NCI-H1105 (cell line): ENCODE data around the gene CCR5.

ENCODE experiments used
- DNase-seq: peaks from one replicate; lab custom pipeline; 2025; lab: John Stamatoyannopoulos, UW

Gene CCR5

GRCh38 chr3:46408853-46409252, 38.1 kb downstream of the CCR5 start:
- no peak for DNase-seq

DNA sequence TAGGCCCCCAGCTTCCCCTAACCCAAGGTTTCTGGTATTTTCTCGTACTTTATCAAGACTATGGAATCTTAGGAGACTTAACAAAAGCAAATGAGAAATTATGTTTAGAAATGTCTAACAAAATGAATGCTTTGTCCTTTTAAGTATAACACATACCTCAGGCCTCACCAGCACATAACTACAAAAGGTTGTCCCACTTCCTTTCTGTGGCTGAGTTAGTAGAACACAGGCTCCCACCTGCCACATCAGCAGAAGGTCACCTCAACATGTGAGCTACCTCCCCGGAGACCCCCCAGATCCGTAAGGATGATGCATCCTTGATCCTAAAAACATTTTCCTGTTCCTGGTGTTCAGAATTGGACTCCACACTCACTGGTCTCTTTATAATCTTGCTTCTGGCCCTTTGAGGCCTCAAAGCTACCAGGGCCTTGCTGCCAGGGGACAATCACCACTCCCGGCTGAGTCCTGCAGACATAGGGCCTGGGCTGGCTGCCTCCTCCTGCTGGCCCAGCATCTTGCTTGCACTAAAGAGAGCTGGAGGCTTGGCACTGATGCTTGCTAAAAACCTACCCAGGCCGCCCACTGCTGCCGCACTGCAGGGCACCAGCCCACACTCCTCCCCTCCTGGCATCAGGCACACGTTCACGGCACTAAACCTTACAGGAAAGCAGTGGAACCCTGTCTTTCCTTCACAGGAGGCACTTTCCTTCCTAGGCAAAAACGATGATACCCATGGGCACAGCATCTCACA, 39.2 kb downstream of the CCR5 start:
- no peak for DNase-seq

- no peak for DNase-seq
Observed at GRCh38 chr3:46410669-46411068, 39.9 kb downstream of the CCR5 start.

DNA sequence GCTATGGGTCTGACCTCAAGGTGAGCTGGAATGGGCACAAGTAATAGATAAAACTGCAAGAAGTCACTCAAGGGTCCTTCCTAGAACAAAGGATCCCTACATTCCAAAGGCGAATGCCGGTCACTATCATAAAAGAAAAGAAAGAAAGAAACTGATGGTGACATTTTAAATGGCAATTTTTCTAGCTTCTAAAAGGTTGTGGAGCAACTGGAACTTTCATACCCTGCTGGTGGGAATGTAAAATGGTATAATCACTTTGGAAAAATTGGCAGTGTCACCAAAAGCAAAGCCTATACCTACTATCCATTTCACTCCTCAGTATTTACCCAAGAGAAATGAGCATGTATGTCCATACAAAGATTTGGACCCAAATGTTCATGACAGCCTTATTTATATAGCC, 40.5 kb downstream of the CCR5 start:
- DNase-seq: no peak

- no peak for DNase-seq
Observed at GRCh38 chr3:46412786-46413298, 42.1 kb downstream of the CCR5 start.

- no peak for DNase-seq
Observed at GRCh38 chr3:46413951-46414350, 43.2 kb downstream of the CCR5 start.

DNA sequence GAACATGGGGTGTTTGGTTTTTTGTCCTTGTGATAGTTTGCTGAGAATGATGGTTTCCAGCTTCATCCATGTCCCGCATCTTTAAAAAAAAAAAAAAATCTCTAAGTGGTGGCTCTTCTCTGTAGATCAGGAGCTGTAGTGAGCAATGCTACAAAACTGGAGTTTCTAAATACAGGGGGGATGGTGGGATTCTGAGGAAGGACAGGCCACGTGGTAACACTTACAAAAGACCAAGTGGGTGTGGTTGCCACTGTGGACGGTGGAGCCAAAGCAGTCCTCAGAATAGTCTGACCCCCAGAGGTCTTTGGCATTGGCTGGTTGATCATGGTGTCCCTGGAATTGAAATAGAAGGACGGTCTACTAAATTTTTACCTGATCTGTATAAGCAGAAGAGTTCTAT, 44.0 kb downstream of the CCR5 start:
- no peak for DNase-seq

DNA sequence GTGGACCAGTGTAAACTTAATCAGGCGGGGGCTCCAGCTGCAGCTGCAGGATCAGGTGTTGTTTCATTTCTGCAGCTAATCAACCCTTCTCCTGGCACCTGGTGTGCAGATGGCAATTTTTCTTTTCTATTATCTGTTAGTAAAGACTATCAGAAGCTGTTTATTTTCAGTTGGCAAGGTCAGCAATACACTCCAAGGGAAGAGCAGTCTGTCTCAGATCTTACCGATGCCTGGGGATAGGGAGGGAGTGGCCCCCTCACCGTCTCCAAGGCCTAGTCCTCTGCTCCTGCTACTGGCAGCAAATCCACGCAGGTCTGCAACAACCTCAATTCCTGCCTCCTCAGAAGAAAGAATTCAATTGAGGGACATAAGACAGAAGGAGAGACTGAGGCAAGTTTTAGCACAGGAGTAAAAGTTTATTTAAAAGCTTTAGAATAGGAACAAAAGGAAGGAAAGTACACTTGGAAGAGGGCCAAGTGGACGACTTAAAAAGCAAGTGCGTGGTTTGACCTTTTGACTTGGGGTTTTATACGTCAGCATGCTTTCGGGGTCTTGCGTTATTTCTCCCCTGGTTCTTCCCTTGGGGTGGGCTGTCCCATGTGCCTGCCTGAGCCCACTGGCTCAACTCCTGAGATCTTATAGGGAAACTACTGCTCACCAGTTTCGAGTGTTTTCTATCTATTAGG, 45.5 kb downstream of the CCR5 start:
- peak; percentile 74 for DNase-seq

- DNase-seq: no peak
Observed at GRCh38 chr3:46416811-46417510, 46.2 kb downstream of the CCR5 start.

DNA sequence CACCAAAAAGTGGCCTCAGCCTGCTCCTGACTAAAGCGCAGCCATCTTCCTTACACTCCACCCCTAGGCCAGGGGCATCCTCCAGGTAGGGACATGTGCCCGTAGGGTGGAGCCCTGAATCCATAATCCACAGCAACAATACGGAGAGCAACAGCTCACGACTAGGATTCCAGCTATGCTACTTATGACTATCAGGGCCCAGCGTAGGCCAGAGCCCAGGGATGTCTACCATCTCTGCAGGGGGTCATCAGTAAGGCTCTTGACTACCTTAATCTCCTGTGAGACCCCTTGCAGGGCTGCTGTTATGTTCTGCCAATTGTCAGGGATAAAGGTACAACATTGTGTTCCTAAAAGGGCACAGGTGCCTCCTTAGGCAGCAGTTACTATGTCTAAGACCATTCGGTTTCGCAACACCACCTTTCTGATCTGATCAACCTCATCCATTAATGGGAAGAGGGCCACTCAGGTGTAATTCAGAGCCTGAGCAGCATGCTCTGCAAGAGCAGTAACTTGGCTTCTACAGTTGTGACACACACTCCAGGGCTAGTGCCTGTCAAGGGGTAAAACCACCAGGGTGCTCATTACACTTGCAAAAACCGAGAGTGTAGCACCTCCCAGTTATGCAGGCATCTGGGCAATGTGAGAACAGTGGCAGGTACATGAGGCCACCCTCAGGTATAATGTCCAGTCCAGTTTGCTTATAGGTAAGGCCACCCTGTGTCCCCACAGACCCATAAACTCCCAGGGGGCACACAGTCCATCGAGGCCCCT, 47.3 kb downstream of the CCR5 start:
- DNase-seq: no peak

GRCh38 chr3:46419816-46420215, 49.1 kb downstream of the CCR5 start:
- no peak for DNase-seq

DNA sequence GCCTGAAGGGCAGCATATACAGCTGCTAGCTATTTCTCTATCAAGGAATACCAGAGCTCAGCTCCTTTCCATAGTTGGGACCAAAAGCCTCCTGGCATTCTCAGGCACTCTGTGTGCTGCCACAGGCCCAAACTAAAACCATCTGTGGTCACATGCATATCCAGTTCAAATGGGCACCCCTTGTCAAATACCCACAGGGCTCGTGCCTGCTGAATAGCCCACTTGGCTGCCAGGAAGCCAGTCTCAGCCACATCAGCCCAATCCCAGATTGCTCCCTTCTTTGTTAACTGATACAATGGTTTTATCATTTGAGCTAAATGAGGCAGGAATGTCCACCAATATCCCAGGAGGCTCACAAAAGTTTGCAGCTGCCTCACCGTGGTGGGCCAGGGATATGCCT, 50.2 kb downstream of the CCR5 start:
- no peak for DNase-seq

DNA sequence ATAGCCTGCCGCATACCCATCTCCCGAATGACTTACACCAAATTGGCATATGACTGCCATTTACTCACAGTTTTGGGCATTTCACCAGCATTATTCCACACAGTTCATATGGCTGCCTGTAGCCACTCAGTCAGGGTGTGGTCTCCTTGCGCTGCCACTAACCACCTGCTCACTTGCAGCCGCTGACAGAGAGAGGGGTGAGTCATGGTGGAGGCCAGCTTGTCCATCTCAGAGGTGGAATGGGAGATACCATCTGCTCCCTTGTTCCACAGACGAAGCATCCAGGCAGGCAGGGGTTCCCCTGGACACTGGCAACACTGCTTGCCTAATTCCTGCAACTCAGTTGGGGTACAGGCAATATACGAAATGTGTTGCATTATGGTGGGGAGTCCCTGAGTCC, 51.9 kb downstream of the CCR5 start:
- no peak for DNase-seq

DNA sequence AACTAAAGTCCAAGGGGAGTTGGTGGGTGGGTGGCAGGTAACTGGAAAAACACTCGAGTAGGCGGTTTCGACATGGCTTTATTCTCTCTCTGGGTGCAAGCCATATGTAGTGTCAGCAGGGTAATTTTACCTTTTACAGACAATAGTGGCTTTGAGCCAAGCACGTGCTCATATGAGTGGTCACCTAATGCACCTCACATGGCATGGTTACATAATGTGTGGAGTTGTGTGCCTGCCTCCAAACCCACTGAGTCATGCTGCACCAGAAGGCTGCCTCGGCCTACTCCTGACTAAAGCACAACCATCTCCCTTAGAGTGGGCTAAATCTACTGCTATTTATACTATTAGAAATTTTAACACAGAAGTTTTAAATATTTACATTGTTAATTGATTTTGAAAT, 52.8 kb downstream of the CCR5 start:
- no peak for DNase-seq
